Prostate gland (tissue), 2 donors: ENCODE data around the gene ARL4A.

Source experiments
- CTCF ChIP-seq, 4 experiments: fragments of 200-600 bp in 2 of 4; fragments of 450-650 bp in 2 of 4; sonication (generic) in 2 of 4; IDR thresholded peaks; 1 replicate in 3 of 4; 2 replicates in 1 of 4; pipeline ENCODE4 v1.5.1; 2016 to 2019; ENCODE audit warnings: antibody characterized with exemption in 4 of 4, mild to moderate bottlenecking in 2 of 4, moderate library complexity in 2 of 4
- POLR2A ChIP-seq: fragments of 450-650 bp; IDR thresholded peaks from one replicate; pipeline ENCODE4 v1.6.1; 2016; ENCODE audit warnings: antibody characterized with exemption, mild to moderate bottlenecking

- TF ChIP-seq CTCF (IDR thresholded peaks at IDR 0.05) (no peak), POLR2A (no peak)
These were observed 50.4 kb downstream of the ARL4A start for GRCh38 chr7:12737836-12738235.
